ENCODE data around the gene GRAMD1B. TPM values are rescaled to one million over a fixed set of nuclear protein-coding genes. Genes with fewer than 3 reads are reported as not detected.

Gene GRAMD1B
- total RNA-seq, 4 donors from 2014 or later = under 0.01 to 6.5 (median 3.7) TPM

GRCh38 chr11:123448823-123449222 lies 18.8 kb downstream of the GRAMD1B start:
- TF ChIP-seq, protein P1, sequence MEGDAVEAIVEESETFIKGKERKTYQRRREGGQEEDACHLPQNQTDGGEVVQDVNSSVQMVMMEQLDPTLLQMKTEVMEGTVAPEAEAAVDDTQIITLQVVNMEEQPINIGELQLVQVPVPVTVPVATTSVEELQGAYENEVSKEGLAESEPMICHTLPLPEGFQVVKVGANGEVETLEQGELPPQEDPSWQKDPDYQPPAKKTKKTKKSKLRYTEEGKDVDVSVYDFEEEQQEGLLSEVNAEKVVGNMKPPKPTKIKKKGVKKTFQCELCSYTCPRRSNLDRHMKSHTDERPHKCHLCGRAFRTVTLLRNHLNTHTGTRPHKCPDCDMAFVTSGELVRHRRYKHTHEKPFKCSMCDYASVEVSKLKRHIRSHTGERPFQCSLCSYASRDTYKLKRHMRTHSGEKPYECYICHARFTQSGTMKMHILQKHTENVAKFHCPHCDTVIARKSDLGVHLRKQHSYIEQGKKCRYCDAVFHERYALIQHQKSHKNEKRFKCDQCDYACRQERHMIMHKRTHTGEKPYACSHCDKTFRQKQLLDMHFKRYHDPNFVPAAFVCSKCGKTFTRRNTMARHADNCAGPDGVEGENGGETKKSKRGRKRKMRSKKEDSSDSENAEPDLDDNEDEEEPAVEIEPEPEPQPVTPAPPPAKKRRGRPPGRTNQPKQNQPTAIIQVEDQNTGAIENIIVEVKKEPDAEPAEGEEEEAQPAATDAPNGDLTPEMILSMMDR (IDR thresholded peaks at IDR 0.05) = no peak
- TF ChIP-seq POLR2A (IDR thresholded peaks at IDR 0.05) = no peak
- intact Hi-C loops (cut with DNase I; ENCODE audit: low total_unique reads) = no loop called here
- no peak overlapping the region for H3K27ac ChIP-seq

DNA sequence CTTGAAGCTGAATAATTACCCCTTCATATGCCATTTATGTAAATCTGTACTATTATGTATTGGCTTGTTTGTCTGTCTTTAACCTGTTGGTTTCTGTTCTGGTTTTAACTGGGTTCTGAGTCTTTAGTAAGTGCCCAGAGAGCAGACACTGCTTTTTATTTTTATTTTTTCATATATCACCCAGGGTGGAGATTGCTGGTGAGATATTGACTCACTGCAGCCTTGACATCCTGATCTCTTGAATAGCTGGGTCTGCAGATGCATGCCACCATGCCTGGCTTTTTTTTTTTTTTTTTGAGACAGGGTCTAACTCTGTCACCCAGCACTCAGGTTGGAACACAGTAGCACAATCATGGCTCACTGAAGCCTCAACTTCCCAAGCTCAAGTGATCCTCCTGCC lies 19.4 kb downstream of the GRAMD1B start:
- TF ChIP-seq, protein P1 (IDR thresholded peaks at IDR 0.05) = no peak
- intact Hi-C loops (cut with DNase I; ENCODE audit: low total_unique reads) = no loop called here
- no peaks in the 10 kb centered on the region for H3K27me3 ChIP-seq
- H3K4me3 ChIP-seq = no peak overlapping the region
- H3K9me3 ChIP-seq = no peaks in the 10 kb centered on the region
- peaks cover 0 to 6% of the 10 kb centered on the region in 2 donors for H3K4me1 ChIP-seq
- no peak for DNase-seq
- no peaks in the 10 kb centered on the region for H3K36me3 ChIP-seq
- H3K27ac ChIP-seq = no peak overlapping the region

More at GRCh38 chr11:123448823-123449222, 18.8 kb downstream of the GRAMD1B start:
- Histone ChIP-seq H3K27me3 (no peaks in the 10 kb centered on the region), H3K4me3 (no peak overlapping the region), H3K36me3 (no peaks in the 10 kb centered on the region), H3K9me3 (no peaks in the 10 kb centered on the region), H3K4me1 (peaks cover 0 to 6% of the 10 kb centered on the region in 2 donors)
- no peak for DNase-seq

DNA sequence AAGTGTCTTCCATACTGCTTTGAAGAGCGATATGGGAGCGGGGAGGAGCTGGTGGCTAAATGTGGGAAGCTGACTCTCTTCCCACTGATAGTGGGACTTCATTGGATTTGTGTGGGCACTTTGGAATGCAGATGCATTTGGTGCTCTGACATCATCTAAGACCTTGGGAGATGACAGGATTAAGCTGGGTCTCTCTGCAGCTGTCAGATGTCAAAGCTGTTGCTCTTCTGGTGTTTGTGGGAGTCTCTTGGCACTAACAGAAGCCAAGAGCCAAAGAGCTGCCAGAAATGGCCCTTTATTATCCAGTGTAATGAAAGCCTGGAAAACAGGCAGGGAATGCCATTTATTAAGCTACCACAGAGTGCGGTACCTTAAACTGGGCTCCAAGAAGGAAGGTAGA lies 20.6 kb downstream of the GRAMD1B start:
- intact Hi-C loops (cut with DNase I; ENCODE audit: low total_unique reads) = no loop called here
- H3K4me1 ChIP-seq = peaks cover 0 to 6% of the 10 kb centered on the region in 2 donors
- no peak overlapping the region for H3K27ac ChIP-seq

DNA sequence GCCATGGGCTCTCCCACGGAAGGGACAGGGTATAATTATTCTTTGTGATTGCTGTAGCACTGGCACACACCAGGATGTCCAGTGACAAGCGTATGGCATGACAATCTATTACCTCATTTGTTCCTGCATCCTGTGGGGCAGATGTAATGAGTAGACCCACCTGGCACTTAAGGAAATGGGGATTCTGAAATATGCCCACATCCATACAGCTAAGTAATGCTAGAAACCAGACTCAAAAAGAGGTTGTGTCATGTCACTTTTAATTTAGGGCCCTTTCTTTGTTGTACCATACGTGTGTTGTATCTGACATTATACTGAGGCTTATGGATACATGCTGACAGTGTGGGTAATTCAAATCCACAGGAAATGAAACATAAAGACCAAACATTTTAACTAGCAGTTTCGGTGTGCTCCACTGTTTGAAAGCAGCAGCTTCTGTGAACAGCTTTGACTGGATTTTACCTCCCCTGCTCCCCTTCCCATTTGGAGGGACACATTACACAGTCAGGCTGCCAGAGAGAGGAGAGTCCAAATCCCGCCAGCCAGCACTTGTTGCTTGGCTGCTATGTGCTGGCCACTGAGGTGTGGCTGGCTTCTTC lies 21.2 kb downstream of the GRAMD1B start:
- Histone ChIP-seq H3K27ac (no peak overlapping the region), H3K4me3 (no peak overlapping the region), H3K4me1 (peaks cover 0 to 6% of the 10 kb centered on the region in 2 donors), H3K36me3 (no peaks in the 10 kb centered on the region), H3K9me3 (no peaks in the 10 kb centered on the region), H3K27me3 (no peaks in the 10 kb centered on the region)
- intact Hi-C loops (cut with DNase I; ENCODE audit: low total_unique reads) = no loop called here
- no peak for DNase-seq
- no peak for TF ChIP-seq POLR2A (IDR thresholded peaks at IDR 0.05)
- TF ChIP-seq, protein P1 (IDR thresholded peaks at IDR 0.05) = no peak

More for the DNA sequence above, 20.6 kb downstream of the GRAMD1B start:
- peak in 1 of 2 donors; percentile 27 for DNase-seq
- no peaks in the 10 kb centered on the region for H3K36me3 ChIP-seq
- no peak overlapping the region for H3K4me3 ChIP-seq
- H3K9me3 ChIP-seq = no peaks in the 10 kb centered on the region
- no peaks in the 10 kb centered on the region for H3K27me3 ChIP-seq
- TF ChIP-seq, protein P1 (IDR thresholded peaks at IDR 0.05) = no peak
- no peak for TF ChIP-seq POLR2A (IDR thresholded peaks at IDR 0.05)

DNA sequence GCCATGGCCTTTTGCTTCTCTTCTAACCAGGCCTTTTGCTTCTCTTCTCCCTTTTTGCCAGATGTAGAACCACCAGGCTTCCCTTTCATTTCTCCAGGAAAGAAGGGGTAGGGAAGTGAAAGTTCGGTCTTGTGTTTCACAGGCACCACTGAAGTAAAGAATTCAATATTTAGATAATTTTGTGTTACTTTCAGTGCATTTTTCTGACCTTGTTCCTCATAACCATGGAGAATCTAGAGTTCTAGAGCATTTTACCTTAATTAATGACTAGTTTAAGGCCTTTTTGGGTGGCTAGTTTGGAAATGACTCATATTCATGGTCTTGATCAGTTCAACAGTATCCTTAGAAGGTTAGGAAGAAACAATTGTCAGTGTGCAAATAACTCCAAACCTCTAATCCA lies 22.7 kb downstream of the GRAMD1B start:
- TF ChIP-seq POLR2A (IDR thresholded peaks at IDR 0.05) = no peak
- TF ChIP-seq, protein P1 (IDR thresholded peaks at IDR 0.05) = no peak
- Histone ChIP-seq H3K27ac (no peak overlapping the region), H3K4me3 (no peak overlapping the region), H3K4me1 (peaks cover 0 to 6% of the 10 kb centered on the region in 2 donors), H3K9me3 (no peaks in the 10 kb centered on the region), H3K27me3 (no peaks in the 10 kb centered on the region), H3K36me3 (no peaks in the 10 kb centered on the region)
- no peak for DNase-seq
- intact Hi-C loops (cut with DNase I; ENCODE audit: low total_unique reads) = no loop called here
